ENCODE measurements around the gene EXOC6.

The EXOC6 gene

DNA sequence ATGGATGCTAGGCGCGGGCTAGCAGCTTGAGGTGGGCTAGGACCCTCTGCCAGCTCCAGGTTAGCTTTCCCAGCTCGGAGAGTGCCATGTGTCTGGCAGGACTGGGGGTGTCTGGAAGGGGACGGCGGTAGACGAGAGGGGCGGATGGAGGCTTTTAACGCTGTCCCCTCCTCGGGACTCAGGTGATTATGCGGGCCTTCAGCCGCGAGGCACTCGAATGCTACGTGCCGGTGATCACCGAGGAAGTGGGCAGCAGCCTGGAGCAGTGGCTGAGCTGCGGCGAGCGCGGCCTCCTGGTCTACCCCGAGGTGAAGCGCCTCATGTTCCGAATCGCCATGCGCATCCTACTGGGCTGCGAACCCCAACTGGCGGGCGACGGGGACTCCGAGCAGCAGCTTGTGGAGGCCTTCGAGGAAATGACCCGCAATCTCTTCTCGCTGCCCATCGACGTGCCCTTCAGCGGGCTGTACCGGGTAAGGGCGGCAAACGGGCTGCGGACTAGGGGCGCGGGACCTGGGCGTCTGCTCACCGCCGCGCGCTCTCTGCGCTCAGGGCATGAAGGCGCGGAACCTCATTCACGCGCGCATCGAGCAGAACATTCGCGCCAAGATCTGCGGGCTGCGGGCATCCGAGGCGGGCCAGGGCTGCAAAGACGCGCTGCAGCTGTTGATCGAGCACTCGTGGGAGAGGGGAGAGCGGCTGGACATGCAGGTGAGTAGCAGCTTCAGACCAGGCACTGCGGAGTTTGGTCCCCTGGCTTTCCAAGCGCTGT is 226.5 kb downstream of the EXOC6 start:
- no peak for DNase-seq (ENCODE audit: extremely low read depth in 1 of 2, low read depth in 1 of 2)

DNA sequence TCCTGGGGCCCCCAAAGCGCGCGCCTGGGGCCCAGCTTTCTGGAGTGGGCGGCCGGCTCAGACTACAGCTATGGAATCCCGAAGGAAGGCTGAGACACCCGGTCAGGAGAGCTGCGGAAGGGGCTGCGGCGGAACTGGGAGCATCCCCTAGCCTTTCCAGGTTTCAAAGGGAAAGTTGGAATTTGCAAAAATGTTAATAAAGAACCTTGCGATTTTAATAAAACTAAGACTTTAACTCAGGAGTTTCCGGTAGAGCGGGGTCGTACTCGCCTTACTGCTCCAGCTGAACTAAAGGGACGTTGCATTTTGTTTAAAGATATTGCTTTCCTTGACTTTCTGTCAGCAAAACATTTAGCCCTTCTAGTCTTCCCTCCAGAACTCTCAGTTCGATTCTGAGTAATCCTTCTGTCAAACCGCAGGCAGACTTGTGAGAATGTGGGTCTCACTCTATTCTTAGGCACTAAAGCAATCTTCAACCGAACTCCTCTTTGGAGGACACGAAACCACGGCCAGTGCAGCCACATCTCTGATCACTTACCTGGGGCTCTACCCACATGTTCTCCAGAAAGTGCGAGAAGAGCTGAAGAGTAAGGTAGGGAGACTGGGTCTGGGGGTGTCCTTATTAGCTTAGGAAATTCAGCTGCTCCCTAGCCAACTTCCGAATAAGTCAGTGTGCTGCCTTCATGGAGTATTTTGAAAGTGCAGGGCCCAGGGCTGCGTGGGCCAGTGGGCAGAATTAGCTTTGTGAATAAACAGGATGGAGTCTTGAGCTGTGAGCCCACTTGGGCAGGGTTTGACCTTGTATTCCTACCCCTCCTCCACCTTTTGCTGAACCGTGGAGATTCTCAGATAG is 227.3 kb downstream of the EXOC6 start:
- DNase-seq (ENCODE audit: extremely low read depth in 1 of 2, low read depth in 1 of 2) = no peak

DNA sequence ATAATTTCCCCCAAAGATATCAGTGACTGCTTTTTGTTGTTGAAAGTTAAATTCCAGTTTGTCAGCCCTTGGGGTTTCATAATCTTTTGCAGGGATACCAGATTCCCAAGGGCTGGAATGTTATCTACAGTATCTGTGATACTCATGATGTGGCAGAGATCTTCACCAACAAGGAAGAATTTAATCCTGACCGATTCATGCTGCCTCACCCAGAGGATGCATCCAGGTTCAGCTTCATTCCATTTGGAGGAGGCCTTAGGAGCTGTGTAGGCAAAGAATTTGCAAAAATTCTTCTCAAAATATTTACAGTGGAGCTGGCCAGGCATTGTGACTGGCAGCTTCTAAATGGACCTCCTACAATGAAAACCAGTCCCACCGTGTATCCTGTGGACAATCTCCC is 228.6 kb downstream of the EXOC6 start:
- DNase-seq (ENCODE audit: extremely low read depth in 1 of 2, low read depth in 1 of 2) = no peak

DNA sequence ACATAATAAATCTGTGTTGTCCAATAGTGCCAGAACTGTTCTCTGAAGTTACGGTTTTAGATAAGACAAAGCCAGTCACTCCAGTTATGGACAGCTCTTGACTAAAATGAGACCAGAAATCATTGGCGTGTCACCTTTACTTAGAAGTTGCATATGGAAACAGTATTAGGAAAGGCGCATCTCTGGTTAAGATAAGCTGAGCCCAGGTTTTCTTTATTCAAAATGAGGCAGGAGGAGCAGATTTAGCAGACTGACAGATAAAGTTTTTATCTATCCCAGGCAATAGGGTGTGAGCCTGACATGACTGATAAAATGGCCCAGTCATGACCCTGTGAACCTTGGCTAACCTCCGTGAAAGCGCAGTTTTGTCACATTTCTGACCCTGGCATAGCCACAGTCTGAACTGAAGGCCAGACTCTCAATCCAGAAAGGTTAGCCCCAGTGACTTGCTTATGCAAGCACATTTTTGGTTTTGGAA is 229.6 kb downstream of the EXOC6 start:
- DNase-seq (ENCODE audit: extremely low read depth in 1 of 2, low read depth in 1 of 2) = no peak

DNA sequence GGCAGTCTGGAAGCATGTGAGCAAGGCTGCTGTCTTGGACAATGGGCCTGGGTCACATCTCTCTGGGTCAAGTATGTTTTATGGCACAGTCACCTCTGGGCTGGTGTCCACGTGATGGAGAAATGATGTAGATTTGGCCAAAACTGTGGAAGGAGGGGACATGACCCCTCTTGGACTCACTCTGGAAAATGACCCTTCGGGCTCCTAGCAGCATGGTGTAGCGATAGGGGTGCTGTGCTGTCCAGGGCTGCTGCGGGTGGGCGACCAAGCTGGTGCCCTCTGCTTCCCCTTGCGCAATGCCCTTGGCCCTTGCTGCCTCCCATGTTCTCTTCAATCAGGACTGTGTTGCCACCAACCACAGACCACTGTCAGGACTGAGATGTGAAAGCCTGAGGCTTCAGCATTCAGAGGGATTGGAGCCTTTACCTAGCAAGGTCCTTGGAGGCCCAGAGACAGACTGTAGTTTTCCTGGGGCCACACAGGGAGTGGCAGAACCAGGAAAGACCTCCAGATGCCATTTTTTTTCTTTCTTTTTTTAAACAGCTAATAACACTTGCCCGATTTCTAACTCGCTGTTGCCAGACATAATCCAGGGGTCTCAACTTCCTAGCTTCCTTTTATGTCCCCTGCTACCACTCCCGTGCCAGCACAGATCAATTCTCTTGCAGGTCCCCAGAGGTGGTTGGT is 231.5 kb downstream of the EXOC6 start:
- DNase-seq (ENCODE audit: extremely low read depth in 1 of 2, low read depth in 1 of 2) = no peak

DNA sequence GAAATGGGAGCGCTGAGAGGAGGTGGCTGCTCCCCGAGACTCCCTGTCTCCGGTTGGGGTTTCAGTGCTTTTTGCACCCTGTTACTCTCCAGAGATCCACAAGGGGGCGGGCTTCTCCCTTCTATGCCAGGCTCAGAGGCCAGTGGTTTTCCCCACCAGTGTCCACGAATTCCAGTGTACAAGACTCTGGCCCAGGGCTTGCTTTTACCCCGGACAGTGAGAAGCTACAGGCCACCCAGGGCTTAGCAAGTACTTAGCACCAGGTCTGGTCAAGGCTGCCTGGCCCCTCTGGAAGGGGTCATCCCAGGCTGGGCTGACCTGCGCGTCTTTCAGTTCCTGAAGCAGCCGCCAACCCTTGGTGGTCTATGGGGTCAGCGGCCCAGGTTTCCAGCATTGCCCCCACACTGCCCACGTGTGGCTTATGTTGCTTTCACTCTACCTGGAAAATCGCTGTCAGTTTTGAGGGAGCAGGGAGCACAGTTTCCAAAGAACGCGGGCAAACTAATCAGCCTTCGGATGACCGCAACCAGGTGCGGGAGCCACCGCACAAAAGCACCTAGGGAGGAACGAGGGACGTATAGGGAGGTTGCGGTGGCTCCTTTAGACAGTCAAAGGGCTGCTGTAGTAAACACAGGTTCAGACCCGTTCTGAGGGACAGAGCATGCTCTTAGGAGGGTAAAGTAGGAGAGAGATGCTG is 232.2 kb downstream of the EXOC6 start:
- no peak for DNase-seq (ENCODE audit: extremely low read depth in 1 of 2, low read depth in 1 of 2)

DNA sequence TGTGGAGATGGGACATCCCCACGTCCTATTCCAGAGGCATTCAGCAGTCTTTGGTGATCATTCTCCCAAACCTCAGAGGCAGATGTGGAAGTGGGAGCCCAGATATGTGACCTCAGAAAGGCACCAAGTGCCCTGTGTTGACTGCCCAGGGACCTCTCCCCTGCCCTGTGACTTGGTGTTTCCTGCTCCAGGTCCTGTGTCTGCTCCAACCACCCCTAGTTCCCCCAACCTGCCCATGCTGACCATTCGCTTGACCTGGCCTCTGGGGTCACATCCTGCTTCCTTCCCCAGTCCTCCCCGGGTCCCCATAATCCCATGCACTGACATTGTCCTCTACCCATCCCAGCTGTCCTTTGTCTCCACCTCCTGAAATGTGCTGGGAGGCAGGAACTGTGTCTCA is 233.0 kb downstream of the EXOC6 start:
- DNase-seq (ENCODE audit: extremely low read depth in 1 of 2, low read depth in 1 of 2) = no peak

DNA sequence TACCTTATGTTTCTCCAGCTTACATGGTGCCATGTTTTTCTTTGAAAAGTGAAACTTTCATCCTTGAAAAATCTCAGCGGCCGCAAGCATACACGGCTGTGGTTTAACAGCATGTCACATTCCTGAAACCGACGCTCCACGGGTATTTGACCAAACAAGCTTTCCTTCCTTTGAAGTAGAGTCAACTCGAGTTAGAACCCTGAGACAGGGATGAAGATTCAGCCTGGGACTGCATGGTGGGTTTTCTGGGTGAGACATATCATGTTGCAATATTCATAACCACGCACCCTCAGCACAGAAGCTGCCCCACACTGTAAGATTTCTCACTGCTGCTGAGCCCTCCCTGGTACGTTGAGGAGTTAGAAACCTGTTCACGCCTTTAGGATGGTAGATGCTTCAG is 233.5 kb downstream of the EXOC6 start:
- no peak for DNase-seq (ENCODE audit: extremely low read depth in 1 of 2, low read depth in 1 of 2)

DNA sequence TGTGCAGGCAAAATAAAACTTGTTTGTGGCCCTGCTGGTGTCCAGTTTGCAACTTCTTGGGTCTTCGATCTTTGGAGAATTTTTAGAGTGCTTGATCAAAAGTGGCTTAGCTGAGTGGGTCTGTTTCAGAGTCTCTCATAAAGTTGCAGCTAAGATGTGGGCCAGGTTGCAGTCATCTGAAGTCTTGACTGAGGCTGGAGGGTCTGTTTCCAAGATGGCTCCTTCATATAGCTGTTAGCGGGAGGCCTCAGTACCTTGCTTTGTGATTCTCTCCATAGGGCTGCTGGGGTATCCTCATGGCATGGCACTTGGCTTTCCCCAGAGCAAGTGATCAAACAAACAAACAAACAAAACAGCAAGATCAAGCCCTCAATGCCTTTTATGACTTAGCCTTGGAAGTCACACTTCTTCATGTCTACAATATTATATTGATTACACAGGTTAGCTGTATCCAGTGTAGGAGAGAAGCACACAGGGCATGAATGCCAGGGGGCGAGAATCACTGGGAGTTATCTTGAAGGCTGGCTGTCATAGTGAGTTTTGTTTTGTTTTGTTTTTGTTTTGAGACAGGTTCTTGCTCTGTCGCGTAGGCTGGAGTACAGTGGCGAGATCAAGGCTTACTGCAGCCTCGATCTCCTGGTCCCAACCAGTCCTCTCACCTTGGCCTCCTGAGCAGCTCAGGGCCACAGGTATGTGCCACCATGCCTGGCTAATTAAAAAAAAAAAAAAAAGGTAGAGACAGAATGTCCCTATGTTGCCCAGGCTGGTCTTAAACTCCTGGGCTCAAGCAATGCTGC is 235.6 kb downstream of the EXOC6 start:
- DNase-seq (ENCODE audit: extremely low read depth in 1 of 2, low read depth in 1 of 2) = no peak

DNA sequence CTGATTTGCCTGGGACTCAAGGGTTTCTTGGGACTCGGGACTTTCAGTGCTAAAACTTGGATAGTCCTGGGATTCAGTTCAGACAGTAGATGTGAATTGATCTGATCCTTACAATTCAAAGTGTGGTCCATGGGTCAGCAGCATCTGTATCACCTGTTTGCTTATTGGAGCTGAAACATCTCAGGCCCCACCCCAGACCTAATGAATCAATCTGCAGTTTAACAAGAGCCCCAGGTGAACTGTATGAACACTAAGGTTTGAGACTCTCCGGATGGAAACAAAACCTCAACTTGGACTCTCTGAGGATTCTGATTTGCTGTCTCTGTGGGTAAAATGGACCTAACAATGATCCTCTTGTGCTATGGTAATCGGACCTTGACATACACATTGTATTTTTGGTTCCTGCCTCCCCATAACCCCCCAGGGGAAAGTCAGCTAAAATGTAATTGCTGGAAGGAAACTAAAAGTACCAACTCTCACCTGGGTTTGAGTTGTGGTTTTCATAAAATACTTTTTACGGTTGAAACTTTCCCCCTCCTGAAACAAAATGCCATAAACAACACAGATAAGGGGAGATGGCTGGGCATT is 237.0 kb downstream of the EXOC6 start:
- DNase-seq (ENCODE audit: extremely low read depth in 1 of 2, low read depth in 1 of 2) = no peak

DNA sequence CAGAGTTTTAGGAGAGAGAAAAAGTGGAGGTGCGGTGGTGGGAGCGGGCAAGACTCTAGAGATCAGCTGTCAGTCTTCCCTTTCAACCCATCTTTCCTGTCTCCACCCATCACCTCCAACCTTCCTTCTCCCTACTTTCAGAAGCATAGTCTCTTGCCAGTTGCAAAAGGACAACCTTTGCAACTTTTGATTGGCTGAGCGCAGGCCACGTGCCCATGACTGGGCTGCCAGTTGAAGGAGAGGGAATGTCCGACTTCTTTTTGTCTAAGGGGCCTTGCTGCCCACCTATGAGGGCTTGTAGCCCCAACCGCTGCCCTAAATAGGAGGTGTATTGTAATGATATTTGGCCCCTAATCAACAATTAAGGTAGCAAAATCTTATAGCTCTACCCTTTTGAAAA is 238.0 kb downstream of the EXOC6 start:
- no peak for DNase-seq (ENCODE audit: extremely low read depth in 1 of 2, low read depth in 1 of 2)

DNA sequence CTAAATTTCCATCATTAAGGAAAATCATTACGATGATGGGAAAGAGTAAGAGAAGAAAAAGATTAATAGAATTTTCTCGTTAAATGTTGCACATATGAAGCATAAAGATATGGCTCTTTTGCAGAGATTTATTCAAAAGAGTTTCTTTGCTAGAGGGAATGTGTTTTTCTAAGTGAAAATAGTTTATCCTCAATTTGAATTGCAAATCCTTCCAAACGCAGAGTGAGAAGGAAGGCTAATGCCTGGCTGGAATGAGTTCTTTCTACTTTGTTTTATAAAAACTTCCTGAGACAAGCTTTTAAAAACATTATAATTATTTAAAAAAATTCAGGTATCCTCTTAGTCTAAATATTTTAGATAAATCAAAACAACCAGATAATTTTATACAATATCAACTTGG is 239.5 kb downstream of the EXOC6 start:
- DNase-seq (ENCODE audit: extremely low read depth in 1 of 2, low read depth in 1 of 2) = no peak

DNA sequence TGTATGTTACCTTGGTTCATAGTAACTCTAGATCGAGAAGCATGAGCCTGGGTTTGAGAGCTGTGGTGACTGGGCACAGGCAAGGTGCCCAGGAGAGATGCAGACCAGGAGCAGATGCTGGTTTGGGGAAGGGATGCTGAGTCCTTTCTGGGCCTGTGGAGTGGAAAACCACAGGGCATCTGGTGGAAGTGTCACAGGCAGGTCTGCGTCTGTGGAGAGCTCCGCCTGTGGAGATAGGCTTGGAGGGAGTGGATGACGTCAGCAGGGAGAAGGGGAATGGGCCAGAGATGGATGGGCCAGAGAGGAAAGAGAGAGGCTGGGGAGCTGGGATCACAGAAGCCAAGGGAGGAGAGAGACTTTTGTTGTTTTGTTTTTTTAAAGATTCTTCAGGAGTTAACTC is 240.1 kb downstream of the EXOC6 start:
- DNase-seq (ENCODE audit: extremely low read depth in 1 of 2, low read depth in 1 of 2) = no peak

DNA sequence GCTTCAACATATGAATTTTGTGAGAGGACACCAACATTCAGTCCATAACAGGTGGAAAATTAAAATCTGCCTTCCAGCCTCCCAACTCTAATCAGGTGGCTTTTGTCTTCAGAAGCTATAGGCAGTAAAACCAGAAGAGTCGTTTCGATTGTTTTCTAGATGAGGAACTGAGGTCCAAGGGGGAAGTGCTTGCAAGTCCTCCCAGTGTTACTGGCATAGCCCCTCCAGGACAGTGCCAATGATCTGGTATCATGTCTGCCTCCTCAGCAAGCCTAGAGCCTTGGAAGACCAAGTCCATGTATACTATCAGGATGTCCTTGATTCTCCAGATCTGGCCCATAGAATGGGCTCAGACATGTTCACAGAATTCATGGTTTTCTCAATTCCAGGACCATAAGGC is 242.3 kb downstream of the EXOC6 start:
- DNase-seq (ENCODE audit: extremely low read depth in 1 of 2, low read depth in 1 of 2) = no peak

DNA sequence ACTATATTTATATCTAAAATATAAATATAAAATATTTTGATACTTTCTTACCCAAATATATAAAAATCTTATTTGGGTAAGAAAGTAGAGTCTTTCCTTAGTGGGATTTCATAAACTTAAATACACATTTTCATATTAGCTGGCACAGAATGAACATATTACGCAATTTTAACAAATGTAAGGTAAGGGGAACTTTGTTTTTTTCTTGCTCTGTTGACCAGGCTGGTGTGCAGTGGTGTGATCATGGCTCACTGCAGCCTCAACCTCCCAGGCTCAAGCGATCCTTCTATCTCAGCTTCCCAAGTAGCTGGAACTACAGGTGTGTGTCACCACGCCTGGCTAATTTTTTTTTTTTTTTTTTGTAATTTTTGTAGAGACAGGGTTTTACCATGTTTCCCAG is 243.6 kb downstream of the EXOC6 start:
- DNase-seq (ENCODE audit: extremely low read depth in 1 of 2, low read depth in 1 of 2) = no peak

DNA sequence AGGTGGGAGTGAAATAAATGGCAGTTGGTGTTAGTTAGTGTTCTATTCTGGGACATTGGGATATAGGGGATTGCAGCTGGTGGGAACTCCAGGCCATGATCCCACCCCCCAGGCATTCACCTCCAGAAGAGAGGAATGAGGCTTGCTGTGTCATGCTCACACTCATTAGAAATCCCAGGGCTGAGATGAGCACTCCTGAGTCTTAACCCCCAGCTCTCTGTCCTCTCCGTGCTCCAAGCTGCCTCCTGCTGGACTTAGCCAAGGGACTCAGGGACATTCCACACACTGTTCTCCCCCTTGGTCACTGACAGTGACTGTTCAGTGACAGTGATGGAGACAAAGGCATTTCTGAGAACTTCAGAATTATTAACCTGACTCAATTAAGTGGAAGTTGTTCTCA is 246.9 kb downstream of the EXOC6 start:
- no peak for DNase-seq (ENCODE audit: extremely low read depth in 1 of 2, low read depth in 1 of 2)

DNA sequence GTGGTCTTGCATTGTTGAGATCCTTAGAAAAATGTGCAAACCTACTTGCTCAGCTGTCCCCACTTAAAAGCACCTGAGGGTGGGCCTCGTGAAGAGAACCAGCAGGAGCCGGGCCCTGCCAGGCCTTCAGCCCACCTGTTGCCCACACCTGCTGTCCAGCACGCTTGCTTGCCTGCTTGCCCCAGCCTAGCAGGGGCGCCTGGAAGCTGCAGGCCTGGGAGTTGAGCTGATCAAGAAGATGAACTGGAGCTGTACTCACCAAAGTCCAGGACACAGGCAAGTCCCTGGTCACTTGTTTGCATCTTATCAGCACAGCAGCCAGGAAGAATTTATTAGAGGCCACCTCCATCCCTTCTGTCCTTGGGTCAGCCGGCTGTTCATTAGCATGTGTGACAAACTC is 248.6 kb downstream of the EXOC6 start:
- no peak for DNase-seq (ENCODE audit: extremely low read depth in 1 of 2, low read depth in 1 of 2)

DNA sequence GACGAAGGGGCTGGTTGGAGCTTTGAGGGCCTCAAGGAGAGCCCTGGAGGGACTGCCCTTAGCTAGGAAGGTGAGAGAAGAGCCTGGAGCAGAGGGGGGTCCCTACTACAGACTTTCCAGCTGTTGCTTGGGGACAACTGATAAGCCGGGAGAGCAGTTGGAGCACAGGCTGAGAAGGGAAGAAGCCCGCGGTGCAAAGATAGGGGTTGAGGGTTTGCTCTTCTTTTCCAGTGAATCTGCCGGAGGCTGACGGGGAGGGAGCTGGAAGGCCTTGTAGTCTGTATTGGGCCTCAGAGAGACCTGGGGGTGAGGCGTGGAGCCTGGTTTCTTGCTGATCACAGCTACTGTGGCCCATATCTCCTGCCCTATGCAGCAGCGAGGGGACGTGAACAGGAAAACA is 249.1 kb downstream of the EXOC6 start:
- no peak for DNase-seq (ENCODE audit: extremely low read depth in 1 of 2, low read depth in 1 of 2)

DNA sequence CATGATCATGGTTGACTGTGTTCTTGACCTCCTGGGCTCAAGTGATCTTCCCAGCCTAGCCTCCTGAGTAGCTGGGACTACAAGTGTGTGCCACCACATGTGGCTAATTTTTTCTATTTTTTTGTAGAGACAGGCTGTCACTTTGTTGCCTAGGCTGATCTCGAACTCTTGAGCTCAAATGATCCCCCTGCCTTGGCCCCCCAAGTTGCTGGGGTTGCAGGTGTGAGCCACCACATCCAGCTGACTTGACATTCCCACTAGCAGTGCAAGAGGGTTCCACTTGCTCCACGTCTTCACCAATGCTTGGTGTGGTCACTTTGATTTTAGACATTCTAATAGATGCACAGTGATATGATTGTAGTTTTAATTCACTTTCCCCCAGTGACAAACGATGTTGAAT is 250.5 kb downstream of the EXOC6 start:
- DNase-seq (ENCODE audit: extremely low read depth in 1 of 2, low read depth in 1 of 2) = no peak

DNA sequence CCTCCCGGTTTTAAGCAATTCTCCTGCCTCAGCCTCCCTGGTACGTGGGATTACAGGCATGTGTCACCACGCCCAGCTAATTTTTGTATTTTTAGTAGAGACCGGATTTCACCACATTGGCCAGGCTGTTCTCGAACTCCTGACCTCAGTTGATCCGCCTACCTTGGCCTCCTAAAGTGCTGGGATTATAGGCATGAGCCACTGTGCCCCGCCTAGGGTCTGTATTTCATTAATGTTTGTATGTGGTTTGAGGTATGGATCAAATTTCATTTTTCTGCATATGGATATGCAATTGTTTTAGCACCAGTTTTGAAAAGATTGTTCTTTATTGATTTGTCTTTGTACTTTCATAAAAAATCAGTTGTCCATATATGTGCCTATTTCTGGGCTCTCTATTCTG is 251.3 kb downstream of the EXOC6 start:
- DNase-seq (ENCODE audit: extremely low read depth in 1 of 2, low read depth in 1 of 2) = no peak
